RWPE2 (cell line): ENCODE measurements around the gene WSB2.
"Not testable (repeated sequence)": the region's sequence is repeated elsewhere in the genome, so short reads cannot be mapped to it uniquely, and the experiment has no call there.

Experiments used
- ATAC-seq: fragments of 200-7000 bp; cut with Tn5 transposase; 3 replicates; pipeline ENCODE4 v1.9.1; 2021; ENCODE audit warnings: low read depth
- DNase-seq: peaks from one replicate; pipeline ENCODE4 v3.0.0-alpha.2; 2020; ENCODE audit warnings: low spot score
- H3K27ac ChIP-seq: fragments of 450-650 bp; 2 replicates; pipeline ENCODE4 v1.5.1; 2017; ENCODE audit warnings: mild to moderate bottlenecking; ENCODE audit not compliant: poor library complexity, severe bottlenecking
- H3K27me3 ChIP-seq: fragments of 250-450 bp; sonication (Bioruptor Pico); 2 replicates; pipeline ENCODE4 v1.5.1; 2021; ENCODE audit warnings: mild to moderate bottlenecking, moderate library complexity; ENCODE audit not compliant: insufficient read depth, poor library complexity, severe bottlenecking
- H3K36me3 ChIP-seq: fragments of 250-450 bp; sonication (Bioruptor Pico); 2 replicates; pipeline ENCODE4 v1.5.1; 2020; ENCODE audit warnings: low read depth, mild to moderate bottlenecking, moderate library complexity
- H3K4me1 ChIP-seq: fragments of 250-450 bp; sonication (Bioruptor Pico); 2 replicates; pipeline ENCODE4 v1.5.1; 2021; ENCODE audit warnings: mild to moderate bottlenecking, moderate library complexity; ENCODE audit not compliant: insufficient read depth, poor library complexity, severe bottlenecking
- H3K4me3 ChIP-seq: fragments of 250-450 bp; sonication (Bioruptor Pico); 2 replicates; pipeline ENCODE4 v1.5.1; 2021; ENCODE audit warnings: mild to moderate bottlenecking, moderate library complexity; ENCODE audit not compliant: severe bottlenecking
- H3K9me3 ChIP-seq: fragments of 250-450 bp; sonication (Bioruptor Pico); 2 replicates; pipeline ENCODE4 v1.5.1; 2021; ENCODE audit warnings: mild to moderate bottlenecking, moderate library complexity; ENCODE audit not compliant: severe bottlenecking
- TF ChIP-seq, protein P1 (sequence below): fragments of 450-650 bp; IDR thresholded peaks from one replicate; pipeline ENCODE4 v1.5.1; 2017; ENCODE audit warnings: mild to moderate bottlenecking, moderate library complexity; ENCODE audit not compliant: poor library complexity, severe bottlenecking

The WSB2 gene

DNA sequence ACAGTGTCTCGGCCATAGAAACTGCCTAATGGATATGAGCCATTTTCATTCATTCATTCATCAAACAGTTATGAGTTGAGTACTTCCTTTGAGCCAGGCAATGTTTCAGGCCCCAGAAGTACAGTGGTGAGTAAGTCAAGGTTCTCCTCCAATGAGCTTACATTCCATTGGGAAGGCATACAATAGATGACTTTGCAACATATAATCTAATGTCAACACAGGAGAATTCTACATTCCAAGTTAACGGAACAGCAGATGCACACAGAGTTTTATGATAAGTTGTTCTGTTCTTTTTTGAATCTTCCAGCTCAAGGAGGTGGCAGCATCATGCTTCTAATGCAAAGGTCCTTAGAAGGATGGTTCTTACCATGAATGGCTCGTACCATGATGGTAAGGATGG, 47.7 kb downstream of the WSB2 start:
- Histone ChIP-seq H3K4me1 (peaks cover 6% of the 10 kb centered on the region), H3K27me3 (no peaks in the 10 kb centered on the region), H3K9me3 (no peaks in the 10 kb centered on the region), H3K4me3 (no peak overlapping the region), H3K36me3 (peaks cover 6% of the 10 kb centered on the region; the same call in 1 of the 2 replicates), H3K27ac (no peak overlapping the region)
- ATAC-seq (no peak), DNase-seq (no peak)
- TF ChIP-seq, protein P1, sequence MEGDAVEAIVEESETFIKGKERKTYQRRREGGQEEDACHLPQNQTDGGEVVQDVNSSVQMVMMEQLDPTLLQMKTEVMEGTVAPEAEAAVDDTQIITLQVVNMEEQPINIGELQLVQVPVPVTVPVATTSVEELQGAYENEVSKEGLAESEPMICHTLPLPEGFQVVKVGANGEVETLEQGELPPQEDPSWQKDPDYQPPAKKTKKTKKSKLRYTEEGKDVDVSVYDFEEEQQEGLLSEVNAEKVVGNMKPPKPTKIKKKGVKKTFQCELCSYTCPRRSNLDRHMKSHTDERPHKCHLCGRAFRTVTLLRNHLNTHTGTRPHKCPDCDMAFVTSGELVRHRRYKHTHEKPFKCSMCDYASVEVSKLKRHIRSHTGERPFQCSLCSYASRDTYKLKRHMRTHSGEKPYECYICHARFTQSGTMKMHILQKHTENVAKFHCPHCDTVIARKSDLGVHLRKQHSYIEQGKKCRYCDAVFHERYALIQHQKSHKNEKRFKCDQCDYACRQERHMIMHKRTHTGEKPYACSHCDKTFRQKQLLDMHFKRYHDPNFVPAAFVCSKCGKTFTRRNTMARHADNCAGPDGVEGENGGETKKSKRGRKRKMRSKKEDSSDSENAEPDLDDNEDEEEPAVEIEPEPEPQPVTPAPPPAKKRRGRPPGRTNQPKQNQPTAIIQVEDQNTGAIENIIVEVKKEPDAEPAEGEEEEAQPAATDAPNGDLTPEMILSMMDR = no peak

DNA sequence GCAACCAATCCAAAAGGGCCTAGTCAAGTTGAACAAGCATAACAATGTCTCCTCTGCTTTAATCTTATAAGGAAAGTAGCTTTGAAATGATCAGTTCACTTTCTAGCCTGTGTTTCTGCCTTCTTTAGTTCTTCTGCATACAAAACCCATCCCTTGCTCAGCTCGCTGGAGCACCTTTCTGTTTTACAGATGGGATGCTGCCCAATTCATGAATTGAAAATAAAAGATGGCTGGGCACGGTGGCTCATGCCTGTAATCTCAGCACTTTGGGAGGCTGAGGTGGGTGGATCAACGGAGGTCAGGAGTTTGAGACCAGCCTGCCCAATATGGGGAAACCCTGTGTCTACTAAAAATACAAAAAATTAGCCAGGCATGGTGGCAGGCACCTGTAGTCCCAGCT, 49.0 kb downstream of the WSB2 start:
- Histone ChIP-seq H3K27ac (no peak overlapping the region), H3K9me3 (no peaks in the 10 kb centered on the region), H3K4me1 (no peaks in the 10 kb centered on the region), H3K27me3 (no peaks in the 10 kb centered on the region), H3K4me3 (no peak overlapping the region), H3K36me3 (no peaks in the 10 kb centered on the region)
- no peak for ATAC-seq
- TF ChIP-seq, protein P1 = no peak
- no peak for DNase-seq

DNA sequence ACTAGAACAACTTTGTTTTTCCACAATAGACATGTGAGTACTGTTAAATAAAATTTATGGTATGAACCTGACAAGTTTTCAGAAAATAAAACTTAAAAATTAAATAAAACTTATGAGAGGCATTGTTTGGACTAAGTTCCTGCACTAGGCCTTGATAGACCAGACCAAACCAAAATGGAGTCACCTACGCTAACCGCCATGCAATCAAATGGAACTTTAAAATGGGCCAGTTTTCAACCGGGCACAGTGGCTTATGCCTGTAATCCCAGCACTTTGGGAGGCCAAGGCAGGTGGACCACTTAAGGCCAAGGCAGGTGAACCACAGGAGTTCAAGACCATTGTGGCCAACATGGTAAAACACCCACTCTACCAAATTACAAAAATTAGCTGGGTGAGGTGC, 49.6 kb downstream of the WSB2 start:
- no peaks in the 10 kb centered on the region for H3K4me1 ChIP-seq
- ATAC-seq = no peak
- TF ChIP-seq, protein P1 = no peak
- no peaks in the 10 kb centered on the region for H3K9me3 ChIP-seq
- no peaks in the 10 kb centered on the region for H3K36me3 ChIP-seq
- no peak for DNase-seq
- no peak overlapping the region for H3K4me3 ChIP-seq
- H3K27ac ChIP-seq = no peak overlapping the region
- H3K27me3 ChIP-seq = no peaks in the 10 kb centered on the region

DNA sequence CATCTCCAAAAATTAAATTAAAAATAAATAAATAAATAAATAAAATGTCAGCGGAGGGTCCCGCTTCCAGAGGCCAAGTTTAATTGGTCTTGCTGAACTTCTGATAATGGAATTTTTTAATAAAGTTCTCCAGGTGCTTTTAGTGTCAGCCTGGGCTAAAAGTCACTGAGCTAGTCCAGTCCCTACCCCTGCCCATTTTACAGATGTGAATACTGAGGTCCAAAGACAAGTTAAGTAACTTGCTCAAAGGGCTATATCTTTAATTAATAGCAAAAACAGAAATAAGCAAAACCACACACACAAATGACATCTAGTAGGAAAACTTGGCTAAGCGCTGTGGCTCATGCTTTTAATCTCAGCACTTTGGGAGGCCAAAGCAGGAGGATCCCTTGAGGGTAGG, 50.1 kb downstream of the WSB2 start:
- no peak overlapping the region for H3K27ac ChIP-seq
- no peak overlapping the region for H3K4me3 ChIP-seq
- H3K27me3 ChIP-seq = no peaks in the 10 kb centered on the region
- H3K36me3 ChIP-seq = no peaks in the 10 kb centered on the region
- H3K9me3 ChIP-seq = no peaks in the 10 kb centered on the region
- ATAC-seq (no peak), DNase-seq (no peak)
- TF ChIP-seq, protein P1 = no peak
- H3K4me1 ChIP-seq = no peaks in the 10 kb centered on the region

DNA sequence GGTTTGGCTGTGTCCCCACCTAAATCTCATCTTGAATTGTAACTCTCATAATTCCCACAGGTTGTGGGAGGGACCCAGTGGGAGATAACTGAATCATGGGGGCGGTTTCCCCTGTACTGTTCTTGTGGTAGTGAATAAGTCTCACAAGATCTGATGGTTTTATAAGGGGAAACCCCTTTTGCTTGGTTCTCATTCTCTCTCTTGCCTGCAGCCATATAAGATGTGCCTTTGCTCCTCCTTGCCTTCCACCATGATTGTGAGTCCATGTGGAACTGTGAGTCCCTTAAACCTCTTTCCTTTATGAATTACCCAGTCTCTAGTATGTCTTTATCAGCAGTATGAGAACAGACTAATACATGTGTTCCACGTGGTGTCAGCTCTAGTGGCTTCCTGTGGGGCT, 61.2 kb downstream of the WSB2 start:
- not testable (repeated sequence) for H3K9me3 ChIP-seq, H3K4me3 ChIP-seq, ATAC-seq, H3K36me3 ChIP-seq, H3K27me3 ChIP-seq, DNase-seq, H3K4me1 ChIP-seq, H3K27ac ChIP-seq
